Uterus (tissue), 4 donors: ENCODE results near the gene MAGI2. TPM values are rescaled to one million over a fixed set of nuclear protein-coding genes. Genes with fewer than 3 reads are reported as not detected.

Experiments used
- DNase-seq, 2 donors: peaks; one replicate each; pipeline ENCODE4 v3.0.0-alpha.2; 2019 to 2020
- H3K27ac ChIP-seq, 2 donors: fragments of 200-600 bp; sonication (generic); 1 replicate in 1 of 2; 2 replicates in 1 of 2; pipeline ENCODE4 v1.5.1; 2016 to 2018
- H3K27me3 ChIP-seq, 2 donors: fragments of 200-600 bp; sonication (generic); one replicate each; pipeline ENCODE4 v1.5.1; 2018 to 2019; ENCODE audit warnings: control low read depth in 1 of 2
- H3K36me3 ChIP-seq, 2 donors: fragments of 200-600 bp; sonication (generic); one replicate each; pipeline ENCODE4 v1.5.1; 2019; ENCODE audit warnings: control low read depth in 1 of 2
- H3K4me1 ChIP-seq, 2 donors: fragments of 200-600 bp; sonication (generic); one replicate each; pipeline ENCODE4 v1.5.1; 2018 to 2019; ENCODE audit warnings: control low read depth in 1 of 2
- H3K4me3 ChIP-seq, 2 donors: fragments of 200-600 bp; sonication (generic); 1 replicate in 1 of 2; 2 replicates in 1 of 2; pipeline ENCODE4 v1.5.1; 2018 to 2019; ENCODE audit warnings: mild to moderate bottlenecking in 1 of 2
- H3K9me3 ChIP-seq, 2 donors: fragments of 200-600 bp; sonication (generic); one replicate each; pipeline ENCODE4 v1.5.1; 2019; ENCODE audit warnings: control low read depth in 1 of 2
- POLR2A ChIP-seq, 2 donors: fragments of 450-650 bp; IDR thresholded peaks; one replicate each; pipeline ENCODE4 v1.6.1; 2016; ENCODE audit warnings: antibody characterized with exemption in 2 of 2, mild to moderate bottlenecking in 1 of 2, moderate library complexity in 1 of 2
- intact Hi-C: fragments of 100-400 bp; cut with DNase I; formaldehyde crosslinking; loops from one replicate; pipeline ENCODE4 v1.15.1; 2023; ENCODE audit warnings: low total_unique reads
- total RNA-seq, 4 donors: library from RNA; depleted of rRNA in 3 of 4; stranded (reverse); fragments of >200 nt in 3 of 4; gene quantifications; one replicate each; pipeline versions ENCODE4 v1.1.0 to v1.2.4, GENCODE V29; 2014 to 2023
- TF ChIP-seq, protein P1 (sequence below), 4 experiments: fragments of 200-600 bp in 2 of 4; fragments of 450-650 bp in 2 of 4; sonication (generic) in 2 of 4; IDR thresholded peaks; one replicate each; pipeline ENCODE4 v1.5.1; 2016 to 2019; ENCODE audit warnings: antibody characterized with exemption in 4 of 4, mild to moderate bottlenecking in 2 of 4, moderate library complexity in 1 of 4
- donor health status: DM: yes; HTN: yes; CAD: no.

Gene MAGI2
- total RNA-seq, 4 donors from 2014 or later = 5.3 to 23.2 (median 13.8) TPM

DNA sequence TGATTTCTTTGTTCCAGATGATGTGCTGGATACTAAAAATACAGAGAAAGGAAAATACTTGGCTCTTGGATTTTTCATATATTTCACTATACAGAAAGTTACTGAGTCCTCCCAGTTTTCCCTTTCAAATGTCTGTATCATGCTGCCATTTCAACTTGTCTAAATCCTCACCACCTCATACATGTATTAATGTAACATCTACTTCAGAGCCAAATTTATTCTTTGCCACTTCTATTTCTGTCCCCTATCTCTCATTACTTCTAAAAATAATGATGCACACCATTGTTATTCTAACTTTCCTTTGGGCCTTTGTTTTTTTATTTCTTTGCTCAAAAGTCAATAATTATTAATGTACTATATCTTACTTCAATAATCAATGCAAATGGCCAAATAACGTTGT lies 312.2 kb downstream of the MAGI2 start:
- H3K9me3 ChIP-seq = no peaks in the 10 kb centered on the region
- no peak for DNase-seq
- intact Hi-C loops = no loop called here
- no peaks in the 10 kb centered on the region for H3K27me3 ChIP-seq
- H3K4me3 ChIP-seq = no peak overlapping the region
- TF ChIP-seq, protein P1, sequence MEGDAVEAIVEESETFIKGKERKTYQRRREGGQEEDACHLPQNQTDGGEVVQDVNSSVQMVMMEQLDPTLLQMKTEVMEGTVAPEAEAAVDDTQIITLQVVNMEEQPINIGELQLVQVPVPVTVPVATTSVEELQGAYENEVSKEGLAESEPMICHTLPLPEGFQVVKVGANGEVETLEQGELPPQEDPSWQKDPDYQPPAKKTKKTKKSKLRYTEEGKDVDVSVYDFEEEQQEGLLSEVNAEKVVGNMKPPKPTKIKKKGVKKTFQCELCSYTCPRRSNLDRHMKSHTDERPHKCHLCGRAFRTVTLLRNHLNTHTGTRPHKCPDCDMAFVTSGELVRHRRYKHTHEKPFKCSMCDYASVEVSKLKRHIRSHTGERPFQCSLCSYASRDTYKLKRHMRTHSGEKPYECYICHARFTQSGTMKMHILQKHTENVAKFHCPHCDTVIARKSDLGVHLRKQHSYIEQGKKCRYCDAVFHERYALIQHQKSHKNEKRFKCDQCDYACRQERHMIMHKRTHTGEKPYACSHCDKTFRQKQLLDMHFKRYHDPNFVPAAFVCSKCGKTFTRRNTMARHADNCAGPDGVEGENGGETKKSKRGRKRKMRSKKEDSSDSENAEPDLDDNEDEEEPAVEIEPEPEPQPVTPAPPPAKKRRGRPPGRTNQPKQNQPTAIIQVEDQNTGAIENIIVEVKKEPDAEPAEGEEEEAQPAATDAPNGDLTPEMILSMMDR (IDR thresholded peaks at IDR 0.05) = no peak
- no peak for TF ChIP-seq POLR2A (IDR thresholded peaks at IDR 0.05)
- no peak overlapping the region for H3K27ac ChIP-seq
- no peaks in the 10 kb centered on the region for H3K4me1 ChIP-seq
- H3K36me3 ChIP-seq = no peaks in the 10 kb centered on the region

DNA sequence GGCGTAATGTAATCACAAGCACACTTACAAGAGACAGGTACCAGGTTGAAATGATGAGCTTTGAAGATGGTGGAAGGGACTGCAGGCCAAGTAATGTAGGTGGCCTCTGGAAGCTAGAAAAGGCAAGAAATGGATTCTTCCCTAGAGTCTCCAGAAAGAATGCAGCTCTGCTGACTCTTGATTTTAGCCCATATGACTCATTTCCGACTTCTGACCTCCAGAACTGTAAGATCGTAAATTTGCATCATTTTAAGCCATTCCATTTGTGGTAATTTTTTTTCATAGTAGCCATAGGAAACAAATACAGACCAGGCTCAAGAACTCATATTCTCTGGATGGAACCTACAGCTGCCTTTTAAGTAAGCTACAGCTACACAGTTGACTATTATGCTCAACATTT lies 315.5 kb downstream of the MAGI2 start:
- Histone ChIP-seq H3K36me3 (no peaks in the 10 kb centered on the region), H3K9me3 (no peaks in the 10 kb centered on the region), H3K27ac (no peak overlapping the region), H3K27me3 (no peaks in the 10 kb centered on the region), H3K4me1 (no peaks in the 10 kb centered on the region), H3K4me3 (no peak overlapping the region)
- TF ChIP-seq, protein P1 (IDR thresholded peaks at IDR 0.05) = no peak
- TF ChIP-seq POLR2A (IDR thresholded peaks at IDR 0.05) = no peak
- DNase-seq = no peak
- intact Hi-C loops = no loop called here

DNA sequence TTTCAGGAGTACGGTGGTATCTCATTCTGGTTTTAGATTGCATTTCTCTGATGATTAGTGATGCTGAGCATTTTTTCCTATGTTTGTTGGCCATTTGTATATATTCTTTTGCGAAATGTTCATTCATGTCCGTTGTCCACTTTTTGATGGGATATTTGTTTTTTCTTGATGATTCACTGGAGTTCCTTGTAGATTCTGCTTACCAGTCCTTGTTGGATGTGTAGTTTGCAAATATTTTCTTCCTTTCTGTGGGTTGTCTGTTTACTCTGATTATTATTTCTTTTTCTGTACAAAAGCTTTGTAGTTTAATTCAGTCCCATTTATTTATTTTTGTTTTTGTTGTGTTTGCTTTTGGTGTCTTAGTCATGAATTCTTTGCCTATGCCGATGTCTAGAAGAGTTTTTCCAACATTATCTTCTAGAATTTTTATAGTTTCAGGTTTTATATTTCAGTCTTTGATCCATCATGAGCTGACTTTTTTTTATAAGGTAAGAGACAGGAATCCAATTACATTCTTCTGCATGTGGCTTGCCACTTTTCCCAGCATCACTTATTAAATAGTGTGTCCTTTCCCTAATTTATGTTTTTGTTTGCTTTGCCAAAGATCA lies 320.5 kb downstream of the MAGI2 start:
- H3K9me3 ChIP-seq = no peaks in the 10 kb centered on the region
- H3K27me3 ChIP-seq = no peaks in the 10 kb centered on the region
- no peaks in the 10 kb centered on the region for H3K36me3 ChIP-seq
- intact Hi-C loops = no loop called here
- no peak overlapping the region for H3K4me3 ChIP-seq
- H3K27ac ChIP-seq = no peak overlapping the region
- DNase-seq = no peak
- TF ChIP-seq, protein P1 (IDR thresholded peaks at IDR 0.05) = no peak
- TF ChIP-seq POLR2A (IDR thresholded peaks at IDR 0.05) = no peak
- H3K4me1 ChIP-seq = no peaks in the 10 kb centered on the region

DNA sequence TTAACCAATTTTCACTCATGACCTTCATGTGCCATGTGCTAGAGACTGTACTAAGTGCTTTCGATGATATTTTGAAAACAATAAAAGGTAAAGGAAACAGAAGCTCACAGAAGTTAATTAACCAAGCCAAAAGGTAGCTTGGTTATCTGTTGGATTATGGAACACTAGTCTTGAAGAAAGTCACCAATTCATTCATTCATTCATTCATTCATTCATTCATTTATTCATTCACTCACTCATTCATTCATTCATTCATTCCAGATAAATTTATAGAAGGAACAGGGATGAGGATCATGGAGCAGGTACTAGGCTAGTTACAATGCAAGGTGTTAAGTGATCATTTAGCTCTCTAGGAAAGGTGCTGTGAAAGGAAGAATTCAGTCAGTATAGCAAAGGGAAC lies 322.8 kb downstream of the MAGI2 start:
- no peaks in the 10 kb centered on the region for H3K27me3 ChIP-seq
- no peak for DNase-seq
- H3K4me3 ChIP-seq = no peak overlapping the region
- H3K36me3 ChIP-seq = no peaks in the 10 kb centered on the region
- no peaks in the 10 kb centered on the region for H3K4me1 ChIP-seq
- intact Hi-C loops = no loop called here
- H3K9me3 ChIP-seq = no peaks in the 10 kb centered on the region
- TF ChIP-seq, protein P1 (IDR thresholded peaks at IDR 0.05) = no peak
- no peak for TF ChIP-seq POLR2A (IDR thresholded peaks at IDR 0.05)
- no peak overlapping the region for H3K27ac ChIP-seq

DNA sequence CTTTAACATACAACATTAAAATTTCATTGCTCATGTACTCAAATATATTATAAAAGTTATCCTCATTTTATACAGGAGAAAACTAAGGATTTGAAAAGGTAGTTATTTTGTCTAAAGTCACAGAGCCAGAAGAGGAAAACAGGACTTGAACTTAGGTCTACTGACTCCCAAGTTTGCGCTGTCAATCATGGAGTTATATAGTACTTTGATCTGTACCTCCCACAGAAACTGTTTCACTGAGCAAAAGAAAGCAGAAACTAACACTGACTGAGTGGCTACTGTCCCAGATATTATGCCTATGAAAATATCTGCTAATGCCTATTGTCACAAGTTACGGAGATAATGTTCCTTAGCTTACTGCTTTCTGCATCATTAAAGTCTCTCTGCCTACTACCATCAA lies 329.1 kb downstream of the MAGI2 start:
- H3K4me1 ChIP-seq = no peaks in the 10 kb centered on the region
- no peaks in the 10 kb centered on the region for H3K9me3 ChIP-seq
- H3K27ac ChIP-seq = no peak overlapping the region
- no peak for TF ChIP-seq POLR2A (IDR thresholded peaks at IDR 0.05)
- TF ChIP-seq, protein P1 (IDR thresholded peaks at IDR 0.05) = no peak
- no peaks in the 10 kb centered on the region for H3K27me3 ChIP-seq
- no peaks in the 10 kb centered on the region for H3K36me3 ChIP-seq
- intact Hi-C loops = no loop called here
- H3K4me3 ChIP-seq = no peak overlapping the region
- DNase-seq = no peak
